Mucosa of stomach (tissue), 1 donor: ENCODE results near the gene ABHD4.

Experiments
- H3K27me3 ChIP-seq: one replicate; pipeline ENCODE4 v1.7.0; 2013; ENCODE audit warnings: mild to moderate bottlenecking, low read length; ENCODE audit not compliant: control insufficient read depth, insufficient read depth
- H3K36me3 ChIP-seq: one replicate; pipeline ENCODE4 v1.7.0; 2013; ENCODE audit warnings: low read length; ENCODE audit not compliant: control insufficient read depth, insufficient read depth
- H3K4me1 ChIP-seq: one replicate; pipeline ENCODE4 v1.7.0; 2013; ENCODE audit warnings: mild to moderate bottlenecking, low read length; ENCODE audit not compliant: control insufficient read depth, insufficient read depth
- H3K4me3 ChIP-seq: one replicate; pipeline ENCODE4 v1.7.0; 2013; ENCODE audit warnings: low read length
- H3K9ac ChIP-seq: one replicate; pipeline ENCODE4 v1.7.0; 2013; ENCODE audit warnings: mild to moderate bottlenecking, low read length, moderate library complexity
- H3K9me3 ChIP-seq: one replicate; pipeline ENCODE4 v1.7.0; 2013; ENCODE audit warnings: mild to moderate bottlenecking, low read length, moderate library complexity; ENCODE audit not compliant: control insufficient read depth
- donor health status: Pancreatic carcinoma.

ABHD4 gene

DNA sequence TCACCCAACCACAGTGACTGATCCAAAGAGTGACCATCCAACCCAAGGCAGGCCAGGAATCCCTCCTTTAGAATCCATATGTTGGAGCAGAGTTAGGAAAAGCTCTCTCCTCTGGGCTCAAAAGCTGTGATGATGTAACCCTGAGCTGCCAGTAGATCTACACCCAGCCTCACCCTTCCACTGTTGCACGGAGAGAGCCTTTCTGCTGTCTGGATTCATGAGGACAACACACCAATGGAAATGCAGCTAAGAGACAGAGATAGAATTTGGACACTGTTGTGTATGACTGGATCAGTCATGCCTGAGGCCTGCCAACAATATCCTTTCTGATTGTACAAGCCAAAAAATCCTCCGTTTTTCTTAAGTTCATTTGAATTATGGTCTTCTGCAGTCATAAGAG lies 50.4 kb downstream of the ABHD4 start:
- H3K36me3 ChIP-seq = no peaks in the 10 kb centered on the region
- no peaks in the 10 kb centered on the region for H3K27me3 ChIP-seq
- H3K4me3 ChIP-seq = no peak overlapping the region
- H3K9me3 ChIP-seq = no peaks in the 10 kb centered on the region
- H3K9ac ChIP-seq = no peak overlapping the region
- peaks cover 6% of the 10 kb centered on the region for H3K4me1 ChIP-seq

DNA sequence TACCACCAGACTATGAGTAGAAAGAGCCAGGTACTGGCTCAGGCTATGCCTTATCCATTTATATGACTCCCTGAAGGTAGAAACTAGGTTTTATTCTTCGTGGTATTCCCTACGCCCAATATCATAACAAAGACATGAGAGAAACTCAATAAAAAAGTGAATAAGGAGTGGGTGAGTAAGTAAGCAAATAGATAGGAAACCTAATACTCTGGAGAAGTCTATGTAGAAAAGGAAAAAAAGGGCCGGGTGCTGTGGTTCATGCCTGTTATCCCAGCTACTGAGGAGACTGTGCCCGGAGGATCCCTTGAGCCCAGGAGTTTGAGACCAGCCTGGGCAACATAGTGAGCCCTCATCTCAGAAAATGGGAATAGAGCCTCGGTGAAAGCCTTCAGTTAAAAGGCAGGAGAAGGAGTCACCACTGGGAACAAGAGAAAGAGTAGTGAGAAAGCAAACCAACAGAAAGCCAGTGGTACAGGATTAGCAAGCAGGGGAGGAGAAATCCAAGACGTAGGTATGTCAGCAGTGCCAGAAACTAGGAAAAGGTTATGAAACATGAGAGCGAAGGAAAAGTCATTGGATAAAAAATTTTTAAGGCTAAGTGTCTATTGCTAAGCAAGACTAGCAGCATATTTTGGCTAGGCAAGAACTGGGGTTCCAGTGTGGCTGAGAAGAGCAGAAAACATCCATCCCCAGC lies 52.1 kb downstream of the ABHD4 start:
- H3K27me3 ChIP-seq = no peaks in the 10 kb centered on the region
- no peaks in the 10 kb centered on the region for H3K4me1 ChIP-seq
- H3K9ac ChIP-seq = no peak overlapping the region
- no peak overlapping the region for H3K4me3 ChIP-seq
- no peaks in the 10 kb centered on the region for H3K36me3 ChIP-seq
- no peaks in the 10 kb centered on the region for H3K9me3 ChIP-seq

DNA sequence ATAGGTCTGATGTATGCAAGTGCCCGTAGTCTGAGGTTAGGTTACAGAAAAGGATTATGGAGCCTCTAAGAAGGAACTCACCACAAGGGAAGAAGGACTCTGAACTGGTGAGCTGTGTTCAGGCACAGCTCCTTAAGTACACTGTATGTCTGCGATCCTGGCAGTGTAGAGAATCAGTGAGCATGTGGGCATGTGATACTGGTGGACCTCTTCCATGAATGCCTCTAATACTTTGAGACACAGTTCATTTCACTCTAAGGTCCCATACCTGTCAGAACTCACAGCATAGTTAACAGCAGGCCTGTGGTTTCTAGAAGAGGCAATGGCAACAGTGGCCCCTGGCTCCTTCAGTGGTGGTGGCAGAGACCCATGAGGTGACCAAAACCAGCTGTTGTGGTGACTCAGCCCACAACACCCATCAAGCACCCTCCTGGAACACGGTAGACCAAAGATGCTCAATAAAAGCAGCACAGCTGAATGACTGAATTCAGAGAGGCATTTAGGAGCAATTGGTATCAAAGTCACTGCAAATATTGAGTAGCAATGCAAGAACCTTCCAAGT lies 52.9 kb downstream of the ABHD4 start:
- no peak overlapping the region for H3K4me3 ChIP-seq
- H3K36me3 ChIP-seq = no peaks in the 10 kb centered on the region
- H3K27me3 ChIP-seq = no peaks in the 10 kb centered on the region
- no peaks in the 10 kb centered on the region for H3K9me3 ChIP-seq
- no peaks in the 10 kb centered on the region for H3K4me1 ChIP-seq
- no peak overlapping the region for H3K9ac ChIP-seq

DNA sequence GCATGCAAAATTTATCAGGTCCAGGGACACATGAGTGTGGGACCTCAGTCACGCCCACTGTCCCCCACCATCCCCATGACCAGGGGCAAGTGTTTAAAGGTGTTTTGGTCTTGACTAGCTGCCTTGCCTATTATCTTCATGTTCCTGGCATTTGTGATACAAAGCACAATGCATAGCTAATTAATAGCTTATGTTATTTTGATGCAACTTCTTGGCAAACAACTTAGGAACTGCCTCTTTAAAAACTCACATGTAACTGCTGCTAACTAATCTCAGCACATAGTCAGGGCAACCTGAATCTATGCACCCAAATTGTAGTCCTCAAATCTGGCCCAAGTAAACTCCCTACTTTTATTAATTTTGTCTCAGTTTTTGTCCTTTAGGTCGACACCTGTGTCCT lies 53.5 kb downstream of the ABHD4 start:
- no peak overlapping the region for H3K9ac ChIP-seq
- no peaks in the 10 kb centered on the region for H3K9me3 ChIP-seq
- no peaks in the 10 kb centered on the region for H3K27me3 ChIP-seq
- H3K4me1 ChIP-seq = no peaks in the 10 kb centered on the region
- H3K4me3 ChIP-seq = no peak overlapping the region
- no peaks in the 10 kb centered on the region for H3K36me3 ChIP-seq

DNA sequence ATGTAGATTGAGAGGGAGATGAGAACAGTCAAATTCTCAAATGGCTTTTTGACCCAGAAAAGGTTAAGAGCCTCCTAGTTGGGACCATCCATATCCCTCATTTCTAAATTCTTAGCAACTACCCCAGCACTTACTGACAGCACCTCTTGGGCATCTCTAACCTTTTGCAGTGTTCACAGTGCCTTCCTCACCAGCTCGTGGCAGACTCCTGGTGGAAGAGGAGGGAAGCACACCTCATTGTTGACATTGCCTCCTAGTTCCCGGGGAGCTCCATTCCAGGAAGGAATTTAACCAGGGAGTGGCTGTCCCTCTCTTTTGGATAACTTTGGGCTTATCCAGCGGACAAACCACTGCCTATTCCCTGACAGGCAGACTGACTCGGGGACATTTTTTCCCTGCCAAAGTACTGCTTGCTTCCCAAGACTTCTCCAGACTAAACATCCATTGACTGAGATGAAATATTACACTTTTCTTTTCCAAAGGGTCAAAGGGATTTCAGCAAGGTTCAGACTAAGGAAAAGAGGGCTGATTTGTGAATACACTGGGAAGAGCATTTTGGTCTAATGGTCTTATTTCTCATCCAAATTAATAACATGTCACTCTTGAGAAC lies 55.0 kb downstream of the ABHD4 start:
- no peak overlapping the region for H3K4me3 ChIP-seq
- no peaks in the 10 kb centered on the region for H3K36me3 ChIP-seq
- H3K9ac ChIP-seq = no peak overlapping the region
- H3K9me3 ChIP-seq = no peaks in the 10 kb centered on the region
- no peaks in the 10 kb centered on the region for H3K27me3 ChIP-seq
- peaks cover 6% of the 10 kb centered on the region for H3K4me1 ChIP-seq

DNA sequence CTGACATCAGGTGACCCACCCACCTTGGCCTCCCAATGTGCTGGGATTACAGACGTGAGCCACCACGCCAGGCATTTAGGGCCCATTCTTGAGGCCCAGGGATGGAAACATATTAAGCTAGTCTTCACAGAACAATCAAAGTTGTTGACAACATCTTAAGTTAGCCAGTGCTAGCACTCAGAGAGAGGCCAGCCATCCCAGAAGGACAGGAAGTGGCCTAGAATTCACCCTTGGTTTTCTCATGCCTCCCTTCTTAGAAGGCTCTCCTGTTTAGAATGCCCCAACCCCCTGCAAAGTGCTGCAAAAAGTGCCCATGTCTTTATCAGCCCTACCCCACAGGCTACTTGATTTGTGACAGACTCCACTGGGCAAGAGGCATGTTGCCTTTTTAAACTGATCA lies 58.1 kb downstream of the ABHD4 start:
- no peaks in the 10 kb centered on the region for H3K9me3 ChIP-seq
- H3K4me1 ChIP-seq = peaks cover 6% of the 10 kb centered on the region
- H3K27me3 ChIP-seq = no peaks in the 10 kb centered on the region
- H3K4me3 ChIP-seq = no peak overlapping the region
- H3K9ac ChIP-seq = no peak overlapping the region
- no peaks in the 10 kb centered on the region for H3K36me3 ChIP-seq

DNA sequence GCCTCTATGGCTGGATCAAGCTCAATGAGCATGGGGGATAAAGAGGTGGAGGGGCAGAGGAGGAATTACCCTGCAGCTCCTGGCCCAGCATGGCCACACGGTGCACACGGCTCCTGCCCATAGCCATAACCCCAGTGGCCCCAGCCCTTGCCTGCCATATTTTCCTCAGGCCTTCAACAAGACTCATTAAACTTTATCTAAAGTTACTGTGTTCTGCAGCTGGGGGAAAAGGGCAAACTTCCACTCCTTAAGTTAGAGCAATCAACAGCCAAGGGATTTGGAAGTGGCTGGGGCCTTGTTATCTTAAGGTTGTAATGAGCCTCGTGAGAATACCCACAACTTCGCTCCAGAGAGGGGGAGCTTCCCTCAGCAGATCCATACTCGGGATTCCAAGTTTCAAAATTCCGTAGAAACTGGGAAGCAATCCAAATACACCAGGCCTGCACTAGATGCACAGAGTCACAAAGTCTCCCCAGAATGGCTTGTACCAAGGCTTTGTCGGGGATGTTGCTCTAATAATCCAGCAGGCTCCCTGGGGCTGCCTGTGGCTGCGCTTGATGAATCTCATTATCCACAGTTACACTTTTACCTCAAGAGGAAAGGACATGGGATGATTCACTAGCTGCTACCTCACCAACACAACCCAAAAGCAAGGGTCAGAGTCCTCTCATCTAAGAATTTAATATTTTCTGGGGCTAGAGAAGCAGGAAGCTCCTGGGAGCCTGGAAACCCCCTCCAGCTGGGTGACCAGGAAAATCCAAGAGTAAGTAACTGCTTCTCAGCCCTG lies 59.0 kb downstream of the ABHD4 start:
- Histone ChIP-seq H3K27me3 (no peaks in the 10 kb centered on the region), H3K9me3 (no peaks in the 10 kb centered on the region), H3K36me3 (no peaks in the 10 kb centered on the region), H3K9ac (no peak overlapping the region), H3K4me3 (no peak overlapping the region), H3K4me1 (peaks cover 6% of the 10 kb centered on the region)

DNA sequence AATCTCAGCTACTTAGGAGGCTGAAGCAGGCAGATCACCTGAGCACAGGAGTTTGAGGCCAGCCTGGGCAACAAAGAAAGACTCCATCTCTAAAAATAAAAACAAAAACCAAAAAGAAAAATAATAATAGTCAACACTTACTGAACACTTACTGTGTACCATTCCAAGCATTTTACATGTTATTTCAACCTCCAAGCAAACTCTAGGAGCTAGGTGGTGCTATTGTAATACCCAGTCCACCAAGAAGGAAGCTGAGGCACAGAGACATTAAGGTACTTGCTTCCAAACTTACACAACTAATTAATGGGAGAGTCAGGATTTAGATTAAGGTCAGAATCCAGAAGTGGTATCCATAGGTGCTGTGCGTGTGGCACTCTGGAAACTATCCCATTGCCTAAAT lies 59.8 kb downstream of the ABHD4 start:
- peaks cover 6% of the 10 kb centered on the region for H3K4me1 ChIP-seq
- no peaks in the 10 kb centered on the region for H3K27me3 ChIP-seq
- H3K36me3 ChIP-seq = no peaks in the 10 kb centered on the region
- H3K9me3 ChIP-seq = no peaks in the 10 kb centered on the region
- no peak overlapping the region for H3K9ac ChIP-seq
- no peak overlapping the region for H3K4me3 ChIP-seq

DNA sequence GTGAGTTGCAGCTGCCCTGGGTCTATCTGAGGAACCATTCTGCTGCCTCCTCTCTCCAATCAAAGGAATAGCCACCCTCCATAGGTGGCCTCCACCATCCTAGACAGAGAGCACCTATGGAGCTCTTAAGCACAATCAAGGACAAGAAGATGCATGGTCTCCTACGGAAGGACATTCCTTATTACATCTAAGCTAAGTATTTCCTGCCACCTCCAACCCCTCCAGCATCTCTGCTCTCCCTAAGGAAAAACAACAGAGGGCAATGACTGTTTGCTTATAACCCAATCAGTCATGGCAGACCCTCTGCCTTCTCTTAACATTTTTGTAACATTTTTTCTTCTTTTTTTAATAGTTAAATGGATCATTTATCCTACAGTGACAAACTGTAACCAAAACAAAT lies 60.8 kb downstream of the ABHD4 start:
- Histone ChIP-seq H3K9me3 (no peaks in the 10 kb centered on the region), H3K4me1 (peaks cover 6% of the 10 kb centered on the region), H3K27me3 (no peaks in the 10 kb centered on the region), H3K9ac (no peak overlapping the region), H3K36me3 (no peaks in the 10 kb centered on the region), H3K4me3 (no peak overlapping the region)

DNA sequence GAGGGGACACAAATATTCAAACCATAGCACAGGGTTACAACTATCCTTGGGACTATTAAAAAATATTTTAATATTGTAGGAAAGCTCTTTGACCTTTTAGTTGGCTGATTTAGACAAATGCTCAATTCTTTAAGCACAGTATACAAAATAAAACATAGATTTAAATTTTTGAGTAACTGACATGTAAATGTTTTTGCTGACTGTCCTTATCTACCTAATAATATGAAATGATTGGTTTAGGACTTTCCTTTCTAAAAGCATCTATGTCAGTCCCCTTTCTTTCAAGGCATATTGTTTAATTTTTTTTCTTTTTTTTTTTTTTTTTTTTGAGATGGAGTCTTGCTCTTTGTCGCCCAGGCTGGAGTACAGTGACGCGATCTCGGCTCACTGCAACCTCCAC lies 62.6 kb downstream of the ABHD4 start:
- H3K27me3 ChIP-seq = no peaks in the 10 kb centered on the region
- no peak overlapping the region for H3K4me3 ChIP-seq
- no peaks in the 10 kb centered on the region for H3K36me3 ChIP-seq
- H3K9ac ChIP-seq = no peak overlapping the region
- H3K4me1 ChIP-seq = peaks cover 6% of the 10 kb centered on the region
- no peaks in the 10 kb centered on the region for H3K9me3 ChIP-seq
